ENCODE data around the gene BPI.

DNA sequence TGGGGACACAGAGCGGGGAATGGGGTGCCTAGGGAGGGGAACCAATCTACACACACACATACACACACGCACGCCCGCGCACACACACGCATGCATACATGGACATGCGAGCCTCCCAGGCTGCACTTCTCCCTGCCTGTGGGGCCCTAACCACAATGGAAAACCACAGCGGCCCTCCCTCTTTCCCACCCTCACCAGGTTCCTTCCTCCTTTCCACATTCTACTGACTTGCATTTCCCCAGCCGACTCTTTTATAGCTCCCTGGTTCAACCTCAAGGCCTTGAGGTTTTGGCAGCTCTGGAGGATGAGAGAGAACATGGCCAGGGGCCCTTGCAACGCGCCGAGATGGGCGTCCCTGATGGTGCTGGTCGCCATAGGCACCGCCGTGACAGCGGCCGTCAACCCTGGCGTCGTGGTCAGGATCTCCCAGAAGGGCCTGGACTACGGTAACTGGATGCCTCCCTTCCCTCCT, at the start of gene BPI:
- TF ChIP-seq EZH2 (IDR thresholded peaks at IDR 0.05; ENCODE audit: low read length) (no peak), CTCF (optimal IDR thresholded peaks at IDR 0.05 in 1 of 3, IDR thresholded peaks at IDR 0.05 in 1 of 3, conservative IDR thresholded peaks at IDR 0.05 in 1 of 3; ENCODE audit: extremely low read depth in 1 of 3, insufficient read depth in 2 of 3, low read length in 3 of 3) (no peak)

Measured in keratinocyte (primary cell).